ENCODE data around the gene TBC1D14.
A peak's percentile ranks its signal among the peaks of the same experiment; 100 is the strongest.
"Not testable (repeated sequence)": the region's sequence is repeated elsewhere in the genome, so short reads cannot be mapped to it uniquely, and the experiment has no call there.

TBC1D14 gene

GRCh38 chr4:6972911-6973310, 63.3 kb downstream of the TBC1D14 start:
- DNase-seq (ENCODE audit: low spot score): no peak

GRCh38 chr4:6974138-6974848, 64.7 kb downstream of the TBC1D14 start:
- DNase-seq (ENCODE audit: low spot score): peak; percentile 92

GRCh38 chr4:6977846-6978245, 68.2 kb downstream of the TBC1D14 start:
- DNase-seq (ENCODE audit: low spot score): not testable (repeated sequence)

- DNase-seq (ENCODE audit: low spot score): no peak
These were observed 74.0 kb downstream of the TBC1D14 start for GRCh38 chr4:6983544-6984142.

- DNase-seq (ENCODE audit: low spot score): no peak
These were observed 75.2 kb downstream of the TBC1D14 start for GRCh38 chr4:6984612-6985425.

GRCh38 chr4:6986072-6986780, 76.6 kb downstream of the TBC1D14 start:
- DNase-seq (ENCODE audit: low spot score): peak; percentile 61

- DNase-seq (ENCODE audit: low spot score): peak; percentile 99
These were observed 77.4 kb downstream of the TBC1D14 start for GRCh38 chr4:6986781-6987587.

- peak; percentile 45 for DNase-seq (ENCODE audit: low spot score)
These were observed 77.9 kb downstream of the TBC1D14 start for GRCh38 chr4:6987588-6987961.

GRCh38 chr4:6988016-6988715, 78.5 kb downstream of the TBC1D14 start:
- no peak for DNase-seq (ENCODE audit: low spot score)

- DNase-seq (ENCODE audit: low spot score): no peak
These were observed 79.8 kb downstream of the TBC1D14 start for GRCh38 chr4:6989331-6989923.

GRCh38 chr4:6990661-6991060, 81.0 kb downstream of the TBC1D14 start:
- no peak for DNase-seq (ENCODE audit: low spot score)

GRCh38 chr4:6991249-6991648, 81.6 kb downstream of the TBC1D14 start:
- DNase-seq (ENCODE audit: low spot score): no peak

- peak; percentile 79 for DNase-seq (ENCODE audit: low spot score)
These were observed 82.3 kb downstream of the TBC1D14 start for GRCh38 chr4:6991771-6992557.

GRCh38 chr4:6992728-6993677, 83.4 kb downstream of the TBC1D14 start:
- no peak for DNase-seq (ENCODE audit: low spot score)

GRCh38 chr4:6996481-6996880, 86.9 kb downstream of the TBC1D14 start:
- no peak for DNase-seq (ENCODE audit: low spot score)

GRCh38 chr4:6999172-7000086, 89.8 kb downstream of the TBC1D14 start:
- DNase-seq (ENCODE audit: low spot score): no peak

- DNase-seq (ENCODE audit: low spot score): no peak
These were observed 91.0 kb downstream of the TBC1D14 start for GRCh38 chr4:7000421-7001176.

All from GM03348 (cell line).